Gastroesophageal sphincter (tissue), 4 donors: ENCODE data around the gene GMDS. TPM values are rescaled to one million over a fixed set of nuclear protein-coding genes. Genes with fewer than 3 reads are reported as not detected.

ENCODE experiments used
- ATAC-seq: fragments of 150-250 bp; one replicate; pipeline ENCODE4 v1.9.1; 2016; ENCODE audit warnings: mild to moderate bottlenecking, moderate library complexity
- H3K27ac ChIP-seq, 4 donors: fragments of 200-600 bp; sonication (generic) in 3 of 4; 1 replicate in 3 of 4; 2 replicates in 1 of 4; pipeline ENCODE4 v1.5.1; 2016 to 2019
- H3K27me3 ChIP-seq: fragments of 200-600 bp; sonication (generic); one replicate; pipeline ENCODE4 v1.5.1; 2019
- H3K36me3 ChIP-seq, 2 donors: fragments of 200-600 bp; sonication (generic); one replicate each; pipeline ENCODE4 v1.5.1; 2019; ENCODE audit warnings: control low read depth in 1 of 2
- H3K4me1 ChIP-seq, 3 donors: fragments of 200-600 bp; sonication (generic); 1 replicate in 2 of 3; 2 replicates in 1 of 3; pipeline ENCODE4 v1.5.1; 2016 to 2019; ENCODE audit warnings: control low read depth in 2 of 3
- H3K4me3 ChIP-seq, 2 donors: fragments of 200-600 bp; sonication (generic); one replicate each; pipeline ENCODE4 v1.5.1; 2019; ENCODE audit warnings: mild to moderate bottlenecking in 1 of 2, moderate library complexity in 1 of 2
- H3K9me3 ChIP-seq, 3 donors: fragments of 200-600 bp; sonication (generic); one replicate each; pipeline ENCODE4 v1.5.1; 2017 to 2019; ENCODE audit warnings: control low read depth in 2 of 3
- CTCF ChIP-seq, 4 experiments: fragments of 200-600 bp in 2 of 4; fragments of 450-650 bp in 2 of 4; sonication (generic) in 1 of 4; IDR thresholded peaks; one replicate each; pipeline ENCODE4 v1.5.1; 2017 to 2019; ENCODE audit warnings: antibody characterized with exemption in 4 of 4, mild to moderate bottlenecking in 2 of 4, moderate library complexity in 2 of 4
- EP300 ChIP-seq: sonication (generic); formaldehyde crosslinking; IDR thresholded peaks from one replicate; pipeline ENCODE4 v1.6.1; 2017; ENCODE audit warnings: antibody characterized with exemption, mild to moderate bottlenecking
- POLR2A ChIP-seq, 2 donors: fragments of 450-650 bp; IDR thresholded peaks; one replicate each; pipeline ENCODE4 v1.6.1; 2017; ENCODE audit warnings: antibody characterized with exemption in 2 of 2, mild to moderate bottlenecking in 2 of 2, moderate library complexity in 1 of 2
- POLR2AphosphoS5 ChIP-seq: sonication (generic); formaldehyde crosslinking; IDR thresholded peaks from one replicate; pipeline ENCODE4 v1.6.1; 2017; ENCODE audit warnings: antibody characterized with exemption
- WGBS, 2 donors: methylation state at CpG; one replicate each; pipeline ENCODE4 v1.1.5; 2018; ENCODE audit warnings: low coverage in 1 of 2; 5-methylcytosine and 5-hydroxymethylcytosine counted together
- total RNA-seq, 4 donors: library from RNA; depleted of rRNA; stranded (reverse); fragments of >200 nt; gene quantifications; one replicate each; pipeline ENCODE4 v1.1.0, GENCODE V29; 2016

The GMDS gene
- total RNA-seq, 4 donors from 2014 or later: 5.0 to 14.7 (median 6.4) TPM

DNA sequence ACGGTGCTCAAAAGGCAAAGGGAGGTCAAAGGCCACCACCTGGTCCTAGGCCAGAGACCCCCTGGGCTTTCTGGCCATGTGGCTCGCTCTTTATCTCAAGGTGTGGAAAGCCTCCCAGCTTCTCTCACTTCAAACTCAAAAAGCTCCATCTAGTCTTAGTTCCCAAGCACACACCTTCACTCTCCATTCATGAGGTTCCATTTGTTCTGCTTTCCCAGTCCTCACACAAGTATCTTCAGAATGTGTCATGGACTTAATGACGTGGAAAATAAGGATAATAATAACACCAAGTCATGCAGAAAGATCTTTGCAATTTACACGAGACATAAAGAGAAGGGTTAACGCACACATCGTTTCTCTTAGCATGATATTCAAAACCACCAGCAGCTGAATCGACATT, 219.3 kb downstream of the GMDS start:
- 78 to 94% methylated on average over 6 to 7 of the region's 7 CpGs for WGBS, 2 donors
- no peak overlapping the region for H3K27ac ChIP-seq
- H3K9me3 ChIP-seq: no peaks in the 10 kb centered on the region
- H3K36me3 ChIP-seq: no peaks in the 10 kb centered on the region
- H3K27me3 ChIP-seq: no peaks in the 10 kb centered on the region
- no peak for ATAC-seq
- no peaks in the 10 kb centered on the region for H3K4me1 ChIP-seq
- TF ChIP-seq POLR2A (IDR thresholded peaks at IDR 0.05): no peak
- H3K4me3 ChIP-seq: no peak overlapping the region

DNA sequence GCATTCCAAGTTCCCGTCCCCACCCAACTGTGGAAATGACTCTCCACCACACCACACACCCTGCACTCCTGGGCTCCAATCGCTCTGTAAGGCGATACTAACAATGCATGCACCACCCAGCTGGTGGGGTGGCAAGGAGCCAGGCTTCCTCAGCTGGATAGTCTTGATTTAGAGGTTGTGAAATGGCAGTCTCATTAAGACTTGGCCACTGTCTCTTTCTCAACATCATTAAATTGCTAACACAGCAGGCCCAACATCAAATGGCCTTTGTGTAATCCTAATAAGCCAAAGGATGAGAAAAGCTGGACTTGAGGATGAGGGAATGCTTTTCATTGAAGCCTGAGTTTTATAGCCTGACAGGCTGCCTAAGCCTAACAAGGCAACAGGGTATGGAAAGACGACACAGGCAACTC, 223.7 kb downstream of the GMDS start:
- ATAC-seq: peak; percentile 62
- H3K4me3 ChIP-seq: no peak overlapping the region
- H3K36me3 ChIP-seq: no peaks in the 10 kb centered on the region
- WGBS, 2 donors: 64 to 88% methylated on average over 2 to 3 of the region's 4 CpGs
- TF ChIP-seq POLR2AphosphoS5 (peak; percentile 9), EP300 (no peak)
- H3K27me3 ChIP-seq: no peaks in the 10 kb centered on the region
- no peaks in the 10 kb centered on the region for H3K9me3 ChIP-seq
- H3K4me1 ChIP-seq: no peaks in the 10 kb centered on the region
- H3K27ac ChIP-seq: no peak overlapping the region

- peaks cover 0 to 3% (median 0%) of the 10 kb centered on the region in 3 donors for H3K9me3 ChIP-seq
- TF ChIP-seq POLR2A (IDR thresholded peaks at IDR 0.05): no peak
- no peak for TF ChIP-seq POLR2AphosphoS5
- no peak for TF ChIP-seq CTCF (IDR thresholded peaks at IDR 0.05)
- TF ChIP-seq EP300: no peak
Measured at GRCh38 chr6:2020909-2021308, 224.5 kb downstream of the GMDS start.

DNA sequence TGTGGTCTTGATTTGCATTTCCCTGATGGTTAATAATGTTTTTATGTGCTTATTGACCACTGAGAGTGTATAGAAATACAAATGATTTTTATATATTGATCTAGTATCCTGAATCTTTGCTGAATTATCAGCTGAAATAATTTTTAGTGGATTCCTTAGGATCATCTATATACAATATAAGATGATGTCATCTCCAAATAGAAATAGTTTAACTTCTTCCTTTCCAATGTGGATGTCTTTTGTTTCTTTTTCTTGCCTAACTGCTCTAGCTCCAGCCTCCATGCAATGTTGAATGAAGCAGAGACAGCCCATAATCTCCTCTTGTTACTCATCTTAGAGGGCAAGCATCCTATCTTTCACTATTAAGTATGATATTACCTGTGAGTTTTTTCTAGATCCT, 226.4 kb downstream of the GMDS start:
- Histone ChIP-seq H3K27me3 (no peaks in the 10 kb centered on the region), H3K4me1 (no peaks in the 10 kb centered on the region), H3K27ac (no peak overlapping the region), H3K4me3 (no peak overlapping the region), H3K36me3 (no peaks in the 10 kb centered on the region), H3K9me3 (peaks cover 0 to 19% (median 0%) of the 10 kb centered on the region in 3 donors)
- ATAC-seq: no peak
- TF ChIP-seq CTCF (IDR thresholded peaks at IDR 0.05) (no peak), EP300 (no peak), POLR2A (IDR thresholded peaks at IDR 0.05) (no peak), POLR2AphosphoS5 (no peak)

More at GRCh38 chr6:2020909-2021308, 224.5 kb downstream of the GMDS start:
- Histone ChIP-seq H3K27ac (no peak overlapping the region), H3K4me1 (no peaks in the 10 kb centered on the region), H3K27me3 (no peaks in the 10 kb centered on the region), H3K4me3 (no peak overlapping the region), H3K36me3 (no peaks in the 10 kb centered on the region)
- no peak for ATAC-seq

- no peaks in the 10 kb centered on the region for H3K36me3 ChIP-seq
- no peak for ATAC-seq
- 74 to 92% methylated on average over 4 of the region's 4 CpGs for WGBS, 2 donors
Measured at GRCh38 chr6:2016040-2016439, 229.4 kb downstream of the GMDS start.

More at GRCh38 chr6:2016040-2016439, 229.4 kb downstream of the GMDS start:
- no peak overlapping the region for H3K4me3 ChIP-seq
- H3K27ac ChIP-seq: no peak overlapping the region
- H3K9me3 ChIP-seq: peaks cover 0 to 25% (median 0%) of the 10 kb centered on the region in 3 donors
- H3K27me3 ChIP-seq: no peaks in the 10 kb centered on the region
- H3K4me1 ChIP-seq: no peaks in the 10 kb centered on the region
- TF ChIP-seq EP300 (no peak), POLR2A (IDR thresholded peaks at IDR 0.05) (no peak), POLR2AphosphoS5 (no peak), CTCF (IDR thresholded peaks at IDR 0.05) (no peak)
